Panc1 (cell line): ENCODE measurements around the gene HOXA9. TPM values are rescaled to one million over a fixed set of nuclear protein-coding genes. Genes with fewer than 3 reads are reported as not detected.

ENCODE experiments used
- ATAC-seq: fragments of 200-7000 bp; cut with Tn5 transposase; 2 replicates; pipeline ENCODE4 v1.9.1; 2020; ENCODE audit warnings: mild to moderate bottlenecking, moderate library complexity
- BruUV-seq: library from RNA; stranded (reverse); fragments of 400-500 nt; replicated peaks from 2 replicates; lab custom pipeline; 2021; lab: Mats Ljungman, UMichigan
- CTCF ChIA-PET: fragments of 300-600 bp; sonication (Branson Sonifier 250); formaldehyde crosslinking; loops from one replicate; lab custom pipeline; 2022; ENCODE audit warnings: antibody characterized with exemption; lab: Charles Lee
- POLR2A ChIA-PET: fragments of 300-600 bp; sonication (Branson Sonifier 250); formaldehyde crosslinking; loops from one replicate; lab custom pipeline; 2022; ENCODE audit warnings: antibody characterized with exemption; lab: Charles Lee
- DNase-seq: peaks from one replicate; pipeline ENCODE4 v3.0.0-alpha.2; 2010; ENCODE audit warnings: low read depth, low spot score
- H3K27ac ChIP-seq: 2 replicates; pipeline ENCODE4 v1.5.1; 2011; ENCODE audit warnings: mild to moderate bottlenecking, low read length, inconsistent platforms
- H3K27me3 ChIP-seq: fragments of 200-500 bp; sonication (Bioruptor generic); 2 replicates; pipeline ENCODE4 v1.6.0; 2014; ENCODE audit warnings: low read length, inconsistent platforms; ENCODE audit not compliant: control insufficient read depth, insufficient read depth
- H3K36me3 ChIP-seq: fragments of 200-500 bp; sonication (Bioruptor generic); 2 replicates; pipeline ENCODE4 v1.5.1; 2014; ENCODE audit warnings: inconsistent platforms, mild to moderate bottlenecking, low read length, moderate library complexity; ENCODE audit not compliant: control insufficient read depth, insufficient read depth
- H3K4me1 ChIP-seq: 2 replicates; pipeline ENCODE4 v1.5.1; 2011; ENCODE audit warnings: inconsistent platforms, mild to moderate bottlenecking, low read length, moderate library complexity; ENCODE audit not compliant: control insufficient read depth, insufficient read depth
- H3K4me3 ChIP-seq, 2 experiments: 2 replicates each; pipeline ENCODE4 v1.5.1; 2011 to 2012; ENCODE audit warnings: low read depth in 2 of 2, low read length in 2 of 2, mild to moderate bottlenecking in 2 of 2, inconsistent platforms in 1 of 2, moderate library complexity in 1 of 2
- H3K9me3 ChIP-seq: fragments of 200-500 bp; sonication (Bioruptor generic); 2 replicates; pipeline ENCODE4 v1.5.1; 2014; ENCODE audit warnings: low read depth, mild to moderate bottlenecking, inconsistent platforms, low read length, moderate library complexity; ENCODE audit not compliant: control insufficient read depth, insufficient read depth
- CTCF ChIP-seq: fragments of 450-650 bp; IDR thresholded peaks from 2 replicates; pipeline ENCODE4 v1.5.1; 2017; ENCODE audit warnings: mild to moderate bottlenecking
- POLR2AphosphoS5 ChIP-seq: IDR thresholded peaks from 2 replicates; pipeline ENCODE4 v1.6.1; 2012; ENCODE audit warnings: mild to moderate bottlenecking, low read depth, low read length, moderate library complexity
- REST ChIP-seq, 2 experiments: IDR thresholded peaks; 2 replicates each; pipeline ENCODE4 v1.6.1; 2011 to 2012; ENCODE audit warnings: low read depth in 2 of 2, control low read depth in 1 of 2, low read length in 1 of 2, mild to moderate bottlenecking in 1 of 2, moderate library complexity in 1 of 2; ENCODE audit not compliant: insufficient read depth in 1 of 2
- SIN3A ChIP-seq: IDR thresholded peaks from 2 replicates; pipeline ENCODE4 v1.6.1; 2012; ENCODE audit warnings: low read depth, mild to moderate bottlenecking, low read length, moderate library complexity, borderline replicate concordance; ENCODE audit not compliant: insufficient read depth
- TCF7L2 ChIP-seq: IDR thresholded peaks from 2 replicates; pipeline ENCODE4 v1.6.1; 2011; ENCODE audit warnings: mild to moderate bottlenecking, low read depth, low read length, inconsistent platforms
- in situ Hi-C: cut with HindIII; loops from 2 replicates; pipeline ENCODE4 v1.10.0; 2016; ENCODE audit warnings: low sequenced_read_pairs, low pct_unique_long_range_greater_than_20kb
- intact Hi-C: fragments of 100-400 bp; cut with micrococcal nuclease; formaldehyde crosslinking; loops from one replicate; pipeline ENCODE4 v1.10.0; 2022; ENCODE audit not compliant: unreplicated experiment
- microRNA-seq: library from miRNA; unstranded; fragments of <30 nt; microRNA quantifications from one replicate; pipeline ENCODE4 v1.1.0, GENCODE V29; 2020; ENCODE audit not compliant: unreplicated experiment
- total RNA-seq: library from RNA; stranded (reverse); gene quantifications from one replicate; pipeline ENCODE4 v1.2.1, GENCODE V29; 2021; ENCODE audit not compliant: unreplicated experiment

Gene HOXA9
- total RNA-seq, 1 experiment from 2014 or later, result not detected

GRCh38 chr7:27112955-27113949 is 52.1 kb downstream of the HOXA9 start:
- intact Hi-C loops, result no loop called here
- BruUV-seq, result no TSS peak
- DNase-seq (no peak), ATAC-seq (peak; percentile 12)
- CTCF ChIA-PET, result interaction anchor here (0.6 kb wide), 1 partner anchor 67 kb away, joined by 3 read pairs; no protein-coding TSS in a partner anchor
- peaks cover 58% of the 10 kb centered on the region for H3K4me1 ChIP-seq
- peak overlapping the region; percentile 100 for H3K27ac ChIP-seq
- in situ Hi-C loops, result no loop called here
- H3K9me3 ChIP-seq, result no peaks in the 10 kb centered on the region
- H3K27me3 ChIP-seq, result no peaks in the 10 kb centered on the region
- TF ChIP-seq CTCF (no peak), SIN3A (peak; percentile 75; the same call in 1 of the 2 replicates), POLR2AphosphoS5 (peak; percentile 69), REST (IDR thresholded peaks at IDR 0.05; ENCODE audit: insufficient read depth in 1 of 2, low read depth in 2 of 2, low read length in 1 of 2) (no peak), TCF7L2 (peak; percentile 47; the same call in 1 of the 2 replicates)
- POLR2A ChIA-PET, result interaction anchor here (0.7 to 3.1 kb wide), 3 partner anchors 16 to 1052 kb away, joined by 3 to 21 read pairs (median 5); partner anchors contain the start of gene HOXA1
- H3K36me3 ChIP-seq, result no peaks in the 10 kb centered on the region
- peak overlapping the region; percentile 77 to 92 for H3K4me3 ChIP-seq

Small RNA genes lying within 50 kb of the gene (microRNA-seq; reads per million reads assigned to microRNA genes)
- 160 reads per million, percentile 61 among the genes with 10 or more reads in this experiment for gene MIR196B

Other genes with a start within 250 kb of the HOXA9 start
- gene HOXA1, start 69.5 kb downstream of the HOXA9 start, total RNA-seq, result 8.8 TPM
- 2.9 TPM for gene HOXA2, start 62.9 kb downstream of the HOXA9 start, total RNA-seq
- gene HOXA4, start 34.8 kb downstream of the HOXA9 start, total RNA-seq, result 0.39 TPM
- 3.9 TPM for gene HOXA5, start 21.9 kb downstream of the HOXA9 start, total RNA-seq
- 3.3 TPM for gene HOXA6, start 17.8 kb downstream of the HOXA9 start, total RNA-seq
- gene HOXA3, start 13.0 kb downstream of the HOXA9 start, total RNA-seq, result 30.2 TPM
- not detected for gene HOXA7, start 8.9 kb downstream of the HOXA9 start, total RNA-seq
- 0.41 TPM for gene HOXA10, start 8.8 kb upstream of the HOXA9 start, total RNA-seq
- 0.57 TPM for gene HOXA11, start 19.7 kb upstream of the HOXA9 start, total RNA-seq
- 1.2 TPM for gene HOXA13, start 34.6 kb upstream of the HOXA9 start, total RNA-seq
- 0.10 TPM for gene EVX1, start 77.3 kb upstream of the HOXA9 start, total RNA-seq